IMR-90 (cell line): ENCODE data around the gene ATXN10. TPM values are rescaled to one million over a fixed set of nuclear protein-coding genes. Genes with fewer than 3 reads are reported as not detected.

ENCODE experiments used
- ATAC-seq: fragments of 200-7000 bp; cut with Tn5 transposase; 2 replicates; pipeline ENCODE4 v1.9.1; 2020; ENCODE audit warnings: low read depth, mild to moderate bottlenecking, moderate library complexity
- BruUV-seq: library from RNA; stranded (reverse); fragments of 400-500 nt; replicated peaks from 2 replicates; lab custom pipeline; 2021; lab: Mats Ljungman, UMichigan
- CTCF ChIA-PET: fragments of 300-600 bp; formaldehyde crosslinking; extraction: SDS; loops from one replicate; lab custom pipeline; 2021; ENCODE audit warnings: antibody characterized with exemption; lab: Yijun Ruan, JAX
- POLR2A ChIA-PET: fragments of 300-600 bp; sonication (Branson Sonifier 250); formaldehyde crosslinking; loops from one replicate; lab custom pipeline; 2022; ENCODE audit warnings: antibody characterized with exemption; ENCODE audit not compliant: unreplicated experiment; lab: Charles Lee
- DNase-seq: peaks from one replicate; pipeline ENCODE4 v3.0.0; 2013
- H2AFZ ChIP-seq: replicated peaks from 2 replicates; pipeline ENCODE3; 2013; ENCODE audit warnings: low read length, mild to moderate bottlenecking; ENCODE audit not compliant: poor library complexity
- H2AK5ac ChIP-seq: 2 replicates; pipeline ENCODE4 v1.6.1; 2013; ENCODE audit warnings: low read depth, low read length, inconsistent platforms
- H2AK9ac ChIP-seq: replicated peaks from 2 replicates; pipeline ENCODE3; 2013; ENCODE audit warnings: mild to moderate bottlenecking, low read depth, low read length, moderate library complexity; ENCODE audit not compliant: poor library complexity
- H2BK120ac ChIP-seq: 2 replicates; pipeline ENCODE4 v1.6.1; 2013; ENCODE audit warnings: low read depth, low read length, inconsistent platforms
- H2BK15ac ChIP-seq: 3 replicates; pipeline ENCODE4 v1.6.1; 2013; ENCODE audit warnings: low read depth, low read length, inconsistent platforms
- H2BK20ac ChIP-seq: 2 replicates; pipeline ENCODE4 v1.6.1; 2013; ENCODE audit warnings: low read depth, mild to moderate bottlenecking, inconsistent platforms, low read length, moderate library complexity
- H2BK5ac ChIP-seq: 2 replicates; pipeline ENCODE4 v1.6.1; 2013; ENCODE audit warnings: mild to moderate bottlenecking, low read depth, low read length, inconsistent platforms; ENCODE audit not compliant: poor library complexity, severe bottlenecking
- H3K14ac ChIP-seq: replicated peaks from 2 replicates; pipeline ENCODE4 v1.6.1; 2013; ENCODE audit warnings: low read depth, low read length, inconsistent platforms
- H3K18ac ChIP-seq: 2 replicates; pipeline ENCODE4 v1.6.1; 2013; ENCODE audit warnings: low read depth, low read length, control low read depth
- H3K23ac ChIP-seq: 2 replicates; pipeline ENCODE4 v1.6.1; 2013; ENCODE audit warnings: low read depth, low read length, inconsistent platforms
- H3K27ac ChIP-seq: 2 replicates; pipeline ENCODE4 v1.5.1; 2013; ENCODE audit warnings: mild to moderate bottlenecking, control low read depth, low read length; ENCODE audit not compliant: insufficient read depth
- H3K27me3 ChIP-seq: 2 replicates; pipeline ENCODE4 v1.6.1; 2013; ENCODE audit warnings: low read length; ENCODE audit not compliant: control insufficient read depth, insufficient read depth
- H3K36me3 ChIP-seq: 2 replicates; pipeline ENCODE4 v1.6.1; 2013; ENCODE audit warnings: low read length, mixed read lengths; ENCODE audit not compliant: control insufficient read depth, insufficient read depth
- H3K4ac ChIP-seq: 2 replicates; pipeline ENCODE4 v1.6.1; 2013; ENCODE audit warnings: low read depth, low read length, inconsistent platforms
- H3K4me1 ChIP-seq: 2 replicates; pipeline ENCODE4 v1.6.1; 2013; ENCODE audit warnings: low read length, mixed read lengths; ENCODE audit not compliant: control insufficient read depth, insufficient read depth
- H3K4me2 ChIP-seq: 2 replicates; pipeline ENCODE4 v1.6.1; 2013; ENCODE audit warnings: low read depth, mild to moderate bottlenecking, control low read depth, low read length, moderate library complexity
- H3K4me3 ChIP-seq: 2 replicates; pipeline ENCODE4 v1.5.1; 2013; ENCODE audit warnings: low read depth, mild to moderate bottlenecking, control low read depth, low read length, moderate library complexity; ENCODE audit not compliant: insufficient read depth
- H3K56ac ChIP-seq: 2 replicates; pipeline ENCODE4 v1.6.1; 2013; ENCODE audit warnings: low read length, inconsistent platforms; ENCODE audit not compliant: insufficient read depth; ENCODE audit errors: extremely low read depth
- H3K79me1 ChIP-seq, 2 experiments: 2 replicates each; pipeline ENCODE4 v1.6.1; 2013; ENCODE audit warnings: low read length in 2 of 2, inconsistent platforms in 1 of 2, low read depth in 1 of 2
- H3K9ac ChIP-seq: 2 replicates; pipeline ENCODE4 v1.6.1; 2013; ENCODE audit warnings: low read depth, low read length, control low read depth
- H3K9me1 ChIP-seq: 2 replicates; pipeline ENCODE4 v1.6.1; 2013; ENCODE audit warnings: low read length, inconsistent platforms; ENCODE audit not compliant: insufficient read depth
- H3K9me3 ChIP-seq: 2 replicates; pipeline ENCODE4 v1.6.1; 2013; ENCODE audit warnings: low read length; ENCODE audit not compliant: control insufficient read depth, insufficient read depth
- H4K20me1 ChIP-seq: 2 replicates; pipeline ENCODE4 v1.6.1; 2013; ENCODE audit warnings: low read length, inconsistent platforms; ENCODE audit not compliant: insufficient read depth
- H4K5ac ChIP-seq: 2 replicates; pipeline ENCODE4 v1.6.1; 2013; ENCODE audit warnings: mild to moderate bottlenecking, low read depth, low read length, control low read depth
- H4K8ac ChIP-seq, 2 experiments: 2 replicates each; pipeline ENCODE4 v1.6.1; 2013; ENCODE audit warnings: low read depth in 2 of 2, low read length in 2 of 2, control low read depth in 1 of 2, inconsistent platforms in 1 of 2
- H4K91ac ChIP-seq: 2 replicates; pipeline ENCODE4 v1.6.1; 2013; ENCODE audit warnings: low read depth, low read length, inconsistent platforms; ENCODE audit not compliant: insufficient read depth
- BHLHE40 ChIP-seq: fragments of 150-350 bp; IDR thresholded peaks from 2 replicates; pipeline ENCODE4 v1.6.1; 2016; ENCODE audit warnings: mild to moderate bottlenecking, low read depth, low read length
- FOS ChIP-seq: fragments of 150-350 bp; IDR thresholded peaks from 2 replicates; pipeline ENCODE4 v1.6.1; 2016; ENCODE audit warnings: low read depth, low read length
- MAFK ChIP-seq: IDR thresholded peaks from 2 replicates; pipeline ENCODE4 v1.6.1; 2012; ENCODE audit warnings: low read depth, low read length, improper control_type of control experiment
- NFE2L2 ChIP-seq: fragments of 150-350 bp; IDR thresholded peaks from 2 replicates; pipeline ENCODE4 v1.6.1; 2016; ENCODE audit warnings: low read depth, mild to moderate bottlenecking, low read length
- RAD21 ChIP-seq: IDR thresholded peaks from 2 replicates; pipeline ENCODE4 v1.6.1; 2012; ENCODE audit warnings: low read length, improper control_type of control experiment
- WGBS, 2 experiments: methylation state at CpG; one replicate each; pipeline versions ENCODE4 v1.1.5 to v1.1.7; 2013; ENCODE audit warnings: missing lambda C conversion rate in 2 of 2; ENCODE audit not compliant: insufficient read length in 1 of 2; ENCODE audit errors: extremely low coverage in 2 of 2; 5-methylcytosine and 5-hydroxymethylcytosine counted together
- dilution Hi-C: fragments of 300-500 bp; cut with HindIII; formaldehyde crosslinking; loops from one replicate; pipeline ENCODE4 v1.14.3; 2018; ENCODE audit warnings: low sequenced_read_pairs; ENCODE audit not compliant: unreplicated experiment
- in situ Hi-C: fragments of 300-500 bp; cut with MboI; formaldehyde crosslinking; loops from 3 replicates; pipeline ENCODE4 v1.14.3; 2019; ENCODE audit warnings: low sequenced_read_pairs, inconsistent platforms, mixed read lengths
- intact Hi-C: fragments of 100-400 bp; cut with micrococcal nuclease; formaldehyde crosslinking; loops from 2 replicates; pipeline ENCODE4 v1.10.0; 2022
- polyA plus RNA-seq, 3 experiments: library from polyadenylated mRNA; depleted of rRNA; stranded (reverse); fragments of >200 nt; gene quantifications; 2 replicates each; pipeline ENCODE4 v1.2.3, GENCODE V29; 2012; ENCODE audit warnings: low replicate concordance in 1 of 3
- total RNA-seq: library from RNA; depleted of rRNA; stranded (reverse); fragments of >200 nt; gene quantifications from 2 replicates; pipeline ENCODE4 v1.2.3, GENCODE V29; 2012
- TF ChIP-seq, protein P1 (sequence below): fragments of 150-350 bp; IDR thresholded peaks from 2 replicates; pipeline ENCODE4 v1.6.1; 2017; ENCODE audit warnings: mild to moderate bottlenecking, antibody characterized with exemption, low read length, low read depth

Gene ATXN10
- total and polyA plus RNA-seq, 2 of the 4 experiments (the other 2 are of a cell fraction) = 116 to 231 TPM

- WGBS, 2 experiments = 67% methylated on average over 4 of the region's 22 CpGs; no CpG with 5 or more reads in 1 of the 2 experiments
- H3K4me1 ChIP-seq = no peaks in the 10 kb centered on the region
- in situ Hi-C loops (no loop called here), intact Hi-C loops (no loop called here), dilution Hi-C loops (no loop called here)
- 0 out of 2 replicates have a peak, but pooled peaks cover 3% of the 10 kb centered on the region for H3K9me1 ChIP-seq
- H3K4ac ChIP-seq = no peak overlapping the region
- H3K14ac ChIP-seq = no peak overlapping the region
- no peaks in the 10 kb centered on the region for H3K9me3 ChIP-seq
- no TSS peak for BruUV-seq
- H4K5ac ChIP-seq = no peak overlapping the region
- H3K56ac ChIP-seq = no peak overlapping the region
- POLR2A ChIA-PET = no interaction called here
- H2BK15ac ChIP-seq = no peak overlapping the region
- H2AK5ac ChIP-seq = no peak overlapping the region
- H4K91ac ChIP-seq = no peak overlapping the region
- ATAC-seq = no peak
- H3K27me3 ChIP-seq = peaks cover 28% of the 10 kb centered on the region
- no peak overlapping the region for H3K23ac ChIP-seq
- no peak overlapping the region for H3K27ac ChIP-seq
- CTCF ChIA-PET = no interaction called here
- H4K20me1 ChIP-seq = no peaks in the 10 kb centered on the region
- no peak overlapping the region for H3K4me2 ChIP-seq
- H2AK9ac ChIP-seq = no peak overlapping the region
- no peak overlapping the region for H3K4me3 ChIP-seq
- no peaks in the 10 kb centered on the region for H3K36me3 ChIP-seq
- H2BK120ac ChIP-seq = no peak overlapping the region
- no peak overlapping the region for H2BK5ac ChIP-seq
- TF ChIP-seq FOS (no peak), BHLHE40 (0 out of 2 replicates have a peak, but pooled peaks have one; percentile 28), MAFK (no peak), RAD21 (no peak), NFE2L2 (no peak)
- TF ChIP-seq, protein P1, sequence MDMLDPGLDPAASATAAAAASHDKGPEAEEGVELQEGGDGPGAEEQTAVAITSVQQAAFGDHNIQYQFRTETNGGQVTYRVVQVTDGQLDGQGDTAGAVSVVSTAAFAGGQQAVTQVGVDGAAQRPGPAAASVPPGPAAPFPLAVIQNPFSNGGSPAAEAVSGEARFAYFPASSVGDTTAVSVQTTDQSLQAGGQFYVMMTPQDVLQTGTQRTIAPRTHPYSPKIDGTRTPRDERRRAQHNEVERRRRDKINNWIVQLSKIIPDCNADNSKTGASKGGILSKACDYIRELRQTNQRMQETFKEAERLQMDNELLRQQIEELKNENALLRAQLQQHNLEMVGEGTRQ = no peak
- no peak overlapping the region for H3K18ac ChIP-seq
- no peak overlapping the region for H3K9ac ChIP-seq
- no peak for DNase-seq
- no peak overlapping the region for H2BK20ac ChIP-seq
- H2AFZ ChIP-seq = no peak overlapping the region
- no peak overlapping the region for H4K8ac ChIP-seq
- H3K79me1 ChIP-seq = no peaks in the 10 kb centered on the region
Measured at GRCh38 chr22:45627489-45628233, 44.0 kb upstream of the ATXN10 start.
